ENCODE results near the gene TMEM9.

The TMEM9 gene

GRCh38 chr1:201154389-201155165 lies at the start of gene TMEM9:
Gene TMEM9, minus strand, starts transcription at chr1:201154474. Its CDS starts 551 bp downstream, at chr1:201153923.
- DNase-seq, result peak; percentile 86

GRCh38 chr1:201198598-201198997 lies 44.3 kb upstream of the TMEM9 start:
- DNase-seq, result no peak

DNA sequence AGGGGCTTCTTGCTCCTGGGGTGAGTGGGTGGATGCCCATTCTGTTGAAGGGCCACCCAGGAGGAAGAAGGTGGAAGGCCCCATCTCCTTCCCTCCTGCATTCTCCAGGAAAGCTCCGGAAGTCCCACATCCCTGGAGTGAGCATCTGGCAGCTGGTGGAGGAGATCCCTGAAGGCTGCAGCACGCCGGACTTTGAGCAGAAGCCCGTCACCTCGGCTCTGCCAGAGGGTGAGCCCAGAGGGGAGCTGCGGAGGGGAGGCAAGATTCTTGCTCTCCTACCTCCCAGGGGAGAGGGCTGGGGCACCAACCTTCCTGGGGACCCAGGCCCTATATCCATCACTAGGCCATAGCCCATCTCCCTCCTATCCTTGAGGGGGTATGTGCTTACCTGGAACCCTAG lies 39.8 kb upstream of the TMEM9 start:
- no peak for DNase-seq

- no peak for DNase-seq
These were observed 38.1 kb upstream of the TMEM9 start for GRCh38 chr1:201192261-201192788.

- DNase-seq, result no peak
These were observed 37.5 kb upstream of the TMEM9 start for GRCh38 chr1:201191653-201192260.

DNA sequence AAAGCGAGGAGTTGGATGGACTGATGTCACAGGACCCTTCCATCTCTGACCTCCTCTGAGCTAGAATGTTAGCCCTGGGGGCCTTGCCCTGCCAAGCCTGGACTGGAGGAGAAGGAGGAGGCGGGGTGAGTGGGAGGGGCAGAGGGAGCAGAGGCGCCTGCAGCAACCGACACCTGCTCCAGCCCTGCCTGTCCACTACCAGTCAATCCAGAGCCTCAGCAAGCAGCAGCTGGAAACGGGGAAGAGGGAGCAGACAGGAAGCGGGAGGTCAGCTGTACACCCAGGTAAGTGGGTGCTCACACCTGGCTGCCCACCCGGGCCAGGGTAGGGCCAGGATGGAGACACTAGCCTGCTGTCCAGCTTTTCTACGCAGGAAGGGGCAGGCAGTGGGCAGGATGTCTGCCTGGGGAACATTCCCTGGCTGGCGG lies 36.4 kb upstream of the TMEM9 start, which contains the start of gene IGFN1:
TSS of gene IGFN1 (plus strand) at position 201 of the 428 bp plus-strand sequence. CDS start 2,470 bp downstream, outside the sequence.
- no peak for DNase-seq

- no peak for DNase-seq
These were observed 35.7 kb upstream of the TMEM9 start for GRCh38 chr1:201190005-201190404.

- no peak for DNase-seq
These were observed 34.8 kb upstream of the TMEM9 start for GRCh38 chr1:201189085-201189484.

DNA sequence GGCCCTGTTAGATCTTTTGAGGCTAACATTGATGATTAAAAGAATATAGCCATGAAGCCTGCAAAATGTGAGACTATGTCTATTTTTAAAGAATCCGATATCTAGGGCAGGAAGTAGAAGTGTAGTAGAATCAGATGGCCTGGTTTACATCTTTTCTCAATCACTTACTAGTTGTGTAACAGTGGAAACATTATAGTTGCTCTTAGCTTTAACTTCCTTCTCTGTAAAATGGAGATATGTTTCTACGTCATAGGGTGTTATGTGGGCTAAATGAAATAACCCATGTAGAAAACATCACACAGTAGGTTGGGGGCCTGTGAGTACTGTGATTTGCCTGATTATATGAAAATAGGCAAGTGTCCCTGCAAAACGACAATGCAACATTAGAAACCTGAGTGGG lies 31.9 kb upstream of the TMEM9 start:
- no peak for DNase-seq

GRCh38 chr1:201185527-201186128 lies 31.4 kb upstream of the TMEM9 start:
- DNase-seq, result no peak

DNA sequence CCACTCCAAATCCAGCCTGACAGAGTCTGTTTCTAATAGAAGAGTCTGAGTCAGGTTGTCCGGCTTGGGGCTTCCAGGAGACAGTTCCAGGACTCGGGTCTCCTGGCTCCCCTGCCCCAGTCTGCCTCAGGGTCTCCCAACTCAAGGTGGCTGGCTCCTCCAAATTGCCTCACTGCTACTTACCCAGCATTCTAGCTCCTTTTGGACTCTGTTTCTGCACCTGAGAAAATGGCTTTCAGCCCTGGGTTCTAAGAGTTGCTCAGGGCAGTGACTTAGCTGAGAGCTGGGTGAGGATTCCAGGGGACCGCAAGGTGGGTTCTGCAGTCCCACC lies 30.8 kb upstream of the TMEM9 start:
- no peak for DNase-seq

DNA sequence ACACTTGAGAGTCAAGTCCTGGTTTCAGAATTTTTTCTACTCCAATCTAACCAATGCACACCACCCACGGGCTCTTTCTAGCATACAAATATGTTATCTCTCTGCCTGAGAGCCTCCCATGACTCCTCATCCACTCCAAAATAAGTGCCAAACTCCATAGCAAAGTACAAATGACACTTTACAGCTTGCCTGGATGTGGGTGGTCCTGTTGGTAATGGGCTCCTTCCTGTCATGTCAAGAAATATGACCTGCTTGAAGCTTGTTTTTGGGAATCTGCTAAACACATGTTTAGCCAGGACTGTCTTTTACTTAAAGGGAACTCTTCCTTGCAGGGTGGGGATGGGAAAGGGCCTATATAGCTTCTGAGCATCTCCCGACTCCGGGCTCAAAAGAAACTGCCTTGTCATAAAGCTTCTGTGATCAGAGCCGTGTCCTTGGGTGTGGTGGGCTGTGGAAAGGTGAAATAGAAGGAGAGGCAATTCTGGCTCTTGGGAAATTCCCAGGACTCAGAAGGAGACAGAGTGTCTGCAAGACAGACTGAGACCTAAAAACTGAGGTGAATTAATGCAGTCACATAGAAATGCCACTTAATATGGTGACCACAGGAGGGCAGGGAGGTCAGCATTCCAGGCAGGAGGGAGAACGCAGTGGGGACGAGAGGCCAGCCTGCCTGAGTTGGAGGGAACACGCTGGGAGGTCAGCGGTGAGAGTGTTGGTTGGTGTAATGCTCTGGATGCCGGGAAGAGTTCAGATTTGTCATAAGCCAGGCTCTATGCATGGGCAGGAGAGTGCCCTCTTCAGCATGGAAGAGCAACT lies 30.2 kb upstream of the TMEM9 start:
- DNase-seq, result no peak

DNA sequence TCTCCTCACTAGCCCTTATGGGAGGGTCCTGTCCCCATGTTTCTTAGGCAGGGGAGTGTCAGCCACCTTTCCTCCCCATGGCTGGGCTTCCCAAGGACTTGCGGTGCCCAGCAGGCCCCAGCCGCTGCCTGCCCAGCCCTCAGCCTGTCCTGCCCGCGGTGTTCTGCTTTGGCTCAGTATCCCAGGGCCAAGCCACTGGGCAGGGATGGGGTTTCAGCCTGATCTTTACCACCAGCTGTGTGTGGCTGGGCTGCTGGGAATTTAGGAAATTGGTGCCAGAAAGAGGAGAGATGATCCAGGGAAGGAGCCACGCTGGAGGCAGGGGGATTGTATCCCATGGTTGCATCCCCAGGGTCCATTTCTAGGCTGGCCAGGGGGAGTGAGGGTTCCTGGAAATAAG lies 29.5 kb upstream of the TMEM9 start:
- DNase-seq, result no peak

DNA sequence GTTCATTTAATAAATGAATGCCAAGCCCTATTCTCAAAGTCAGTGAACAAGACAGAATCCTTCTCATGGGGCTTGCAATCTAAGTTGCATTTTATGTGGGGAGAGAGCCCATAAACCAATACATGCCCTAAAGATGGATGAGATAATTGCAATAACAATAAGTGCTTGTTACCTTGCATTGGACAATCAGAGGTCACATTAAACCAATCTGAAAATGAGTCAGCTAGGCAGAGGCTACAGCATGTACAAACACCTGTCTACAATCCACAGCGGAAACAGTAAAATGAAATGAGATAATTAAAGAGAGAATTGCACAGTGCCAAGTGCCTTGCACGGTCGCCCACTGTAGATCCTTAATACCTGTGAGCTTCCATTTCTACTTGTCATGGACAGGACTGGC lies 28.9 kb upstream of the TMEM9 start:
- no peak for DNase-seq

DNA sequence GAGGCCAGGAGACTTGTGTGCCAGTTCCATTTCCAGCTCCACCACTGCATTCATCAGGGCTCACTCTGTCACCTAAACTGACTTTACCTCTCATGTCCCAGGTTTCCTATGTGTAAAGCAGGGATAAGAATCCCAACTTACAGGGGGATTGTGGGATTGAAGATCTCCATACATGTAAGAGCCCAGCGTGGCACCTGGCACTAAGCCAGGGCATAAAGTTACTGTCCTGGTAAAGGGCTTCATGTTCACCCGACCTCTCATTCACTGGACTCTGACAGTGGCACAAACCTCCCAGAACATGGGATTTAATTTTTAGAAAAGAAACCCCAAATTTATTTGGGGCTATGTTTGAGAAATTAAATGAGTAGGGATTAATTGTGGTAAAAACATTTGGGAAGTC lies 27.5 kb upstream of the TMEM9 start:
- no peak for DNase-seq

- no peak for DNase-seq
These were observed 27.0 kb upstream of the TMEM9 start for GRCh38 chr1:201181323-201181722.

- DNase-seq, result no peak
These were observed 26.6 kb upstream of the TMEM9 start for GRCh38 chr1:201180901-201181300.

GRCh38 chr1:201180141-201180540 lies 25.9 kb upstream of the TMEM9 start:
- no peak for DNase-seq

- DNase-seq, result no peak
These were observed 24.4 kb upstream of the TMEM9 start for GRCh38 chr1:201178718-201179117.

DNA sequence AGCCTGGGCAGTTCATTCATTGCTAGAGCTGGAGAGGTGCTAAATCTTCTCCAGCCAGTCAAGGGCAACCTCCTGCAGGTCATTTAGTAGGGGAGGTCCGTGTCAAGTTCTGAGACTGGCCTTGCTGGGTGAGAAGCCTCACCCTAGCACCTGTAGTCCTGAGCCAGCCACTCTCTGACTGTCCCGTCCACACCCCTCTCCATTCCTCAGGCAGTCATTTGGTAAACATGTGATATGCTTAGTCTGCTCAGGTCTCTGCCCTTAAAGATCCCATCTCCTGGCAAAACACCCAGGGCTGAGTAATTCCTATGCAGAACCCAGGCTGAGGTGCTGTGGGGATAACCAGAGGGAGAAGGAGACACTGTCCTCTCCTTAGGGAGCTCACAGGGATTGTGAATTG lies 22.7 kb upstream of the TMEM9 start:
- no peak for DNase-seq

- no peak for DNase-seq
These were observed 21.7 kb upstream of the TMEM9 start for GRCh38 chr1:201175820-201176500.

GRCh38 chr1:201173736-201174135 lies 19.5 kb upstream of the TMEM9 start:
- no peak for DNase-seq
